ENCODE data around the gene ACACB.

GRCh38 chr12:109304485-109304884, 188.1 kb downstream of the ACACB start:
- TF ChIP-seq, protein P1, sequence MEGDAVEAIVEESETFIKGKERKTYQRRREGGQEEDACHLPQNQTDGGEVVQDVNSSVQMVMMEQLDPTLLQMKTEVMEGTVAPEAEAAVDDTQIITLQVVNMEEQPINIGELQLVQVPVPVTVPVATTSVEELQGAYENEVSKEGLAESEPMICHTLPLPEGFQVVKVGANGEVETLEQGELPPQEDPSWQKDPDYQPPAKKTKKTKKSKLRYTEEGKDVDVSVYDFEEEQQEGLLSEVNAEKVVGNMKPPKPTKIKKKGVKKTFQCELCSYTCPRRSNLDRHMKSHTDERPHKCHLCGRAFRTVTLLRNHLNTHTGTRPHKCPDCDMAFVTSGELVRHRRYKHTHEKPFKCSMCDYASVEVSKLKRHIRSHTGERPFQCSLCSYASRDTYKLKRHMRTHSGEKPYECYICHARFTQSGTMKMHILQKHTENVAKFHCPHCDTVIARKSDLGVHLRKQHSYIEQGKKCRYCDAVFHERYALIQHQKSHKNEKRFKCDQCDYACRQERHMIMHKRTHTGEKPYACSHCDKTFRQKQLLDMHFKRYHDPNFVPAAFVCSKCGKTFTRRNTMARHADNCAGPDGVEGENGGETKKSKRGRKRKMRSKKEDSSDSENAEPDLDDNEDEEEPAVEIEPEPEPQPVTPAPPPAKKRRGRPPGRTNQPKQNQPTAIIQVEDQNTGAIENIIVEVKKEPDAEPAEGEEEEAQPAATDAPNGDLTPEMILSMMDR (IDR thresholded peaks at IDR 0.05; ENCODE audit: extremely low read depth in 1 of 2, insufficient read depth in 1 of 2, low read depth in 1 of 2, low read length in 2 of 2) = no peak
- TF ChIP-seq EZH2 (IDR thresholded peaks at IDR 0.05; ENCODE audit: borderline replicate concordance, low read depth, low read length, severe bottlenecking) (no peak), JUN (IDR thresholded peaks at IDR 0.05; ENCODE audit: borderline replicate concordance, insufficient read depth, insufficient read length, low read depth) (no peak), POLR2A (IDR thresholded peaks at IDR 0.05; ENCODE audit: low read depth, low read length) (no peak), POLR2AphosphoS5 (IDR thresholded peaks at IDR 0.05; ENCODE audit: insufficient read depth, low read depth, low read length) (no peak), MAX (IDR thresholded peaks at IDR 0.05; ENCODE audit: insufficient read depth, insufficient read length) (no peak)

All from endothelial cell of umbilical vein (primary cell).